ENCODE results near the gene SH2D1A.
A peak's percentile ranks its signal among the peaks of the same experiment; 100 is the strongest.
"Not testable (repeated sequence)": the region's sequence is repeated elsewhere in the genome, so short reads cannot be mapped to it uniquely, and the experiment has no call there.

SH2D1A gene

DNA sequence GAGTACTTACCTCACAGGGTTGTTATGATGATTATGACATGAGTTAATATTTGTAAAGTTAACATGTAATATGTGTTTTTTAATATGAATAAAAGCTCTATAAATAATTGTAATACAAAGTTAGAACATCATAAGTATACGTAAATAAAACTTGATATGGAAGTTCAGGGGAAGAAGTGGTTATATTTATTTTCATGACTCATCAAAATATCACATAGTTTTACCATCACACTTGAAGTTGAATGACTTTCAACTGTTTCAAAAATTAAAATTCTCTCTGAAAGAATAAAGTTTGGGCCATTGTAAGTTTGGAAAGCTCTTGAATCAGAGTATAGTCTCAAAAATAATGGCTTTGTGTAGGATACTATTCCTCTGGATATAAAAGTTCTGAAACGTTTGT lies 8.3 kb downstream of the SH2D1A start:
- no peak for DNase-seq (ENCODE audit: low spot score)

DNA sequence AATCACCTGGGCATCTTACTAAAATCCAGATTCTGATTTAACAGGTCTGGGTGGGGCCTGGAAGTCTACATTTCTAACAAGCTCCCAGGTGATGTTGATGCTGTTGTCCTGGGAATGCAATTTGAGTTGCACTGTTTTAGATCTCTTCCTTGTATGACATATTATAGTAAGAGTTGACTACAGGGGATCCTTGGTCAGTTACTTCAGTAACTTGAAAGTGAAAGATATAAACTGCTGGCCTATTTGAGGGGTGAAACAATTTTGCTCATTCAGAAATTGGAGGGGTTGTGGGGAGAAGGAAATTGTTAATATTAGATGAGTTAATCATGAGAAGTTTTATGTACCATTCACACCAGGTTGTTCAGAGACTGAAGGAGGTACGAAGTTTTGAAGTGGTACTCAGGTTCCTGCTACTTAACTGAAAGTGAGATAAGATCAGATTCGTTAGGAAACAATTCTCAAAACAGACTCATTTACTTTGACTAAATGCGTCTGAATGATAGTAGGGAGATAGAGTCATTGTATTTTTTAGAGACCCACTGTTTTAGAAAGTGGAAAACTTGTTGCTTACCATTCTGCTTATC lies 12.5 kb downstream of the SH2D1A start:
- DNase-seq (ENCODE audit: low spot score): peak; percentile 26

- no peak for DNase-seq (ENCODE audit: low spot score)
Measured at GRCh38 chrX:124362072-124362471, 15.7 kb downstream of the SH2D1A start.

GRCh38 chrX:124362761-124363160 lies 16.4 kb downstream of the SH2D1A start:
- DNase-seq (ENCODE audit: low spot score): no peak

GRCh38 chrX:124369722-124370121 lies 23.4 kb downstream of the SH2D1A start:
- DNase-seq (ENCODE audit: low spot score): no peak

GRCh38 chrX:124373348-124373747 lies 27.0 kb downstream of the SH2D1A start:
- DNase-seq (ENCODE audit: low spot score): no peak

GRCh38 chrX:124378643-124379042 lies 32.3 kb downstream of the SH2D1A start:
- DNase-seq (ENCODE audit: low spot score): no peak

- no peak for DNase-seq (ENCODE audit: low spot score)
Measured at GRCh38 chrX:124383354-124383753, 37.0 kb downstream of the SH2D1A start.

GRCh38 chrX:124386401-124386800 lies 40.0 kb downstream of the SH2D1A start:
- DNase-seq (ENCODE audit: low spot score): no peak

GRCh38 chrX:124388562-124388961 lies 42.2 kb downstream of the SH2D1A start:
- DNase-seq (ENCODE audit: low spot score): peak; percentile 68

DNA sequence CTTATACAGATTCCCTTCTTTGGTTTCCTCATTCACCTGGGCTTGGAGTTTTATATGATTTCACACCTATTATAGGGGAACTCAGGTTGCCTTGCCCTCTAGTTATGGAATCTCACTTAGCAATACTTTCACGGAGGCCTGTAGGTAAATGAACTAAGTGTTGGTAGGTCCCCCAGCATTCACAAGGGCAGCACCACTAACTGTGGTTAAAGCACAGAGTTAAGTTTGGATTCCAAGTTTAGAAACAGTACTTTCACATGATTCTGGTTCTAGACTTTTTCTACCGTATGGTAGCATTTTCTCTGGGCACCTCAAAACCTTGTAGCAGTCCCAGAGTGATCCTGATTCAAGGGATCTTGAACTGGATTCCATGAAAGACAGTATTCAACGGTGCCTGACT lies 46.4 kb downstream of the SH2D1A start:
- DNase-seq (ENCODE audit: low spot score): no peak

DNA sequence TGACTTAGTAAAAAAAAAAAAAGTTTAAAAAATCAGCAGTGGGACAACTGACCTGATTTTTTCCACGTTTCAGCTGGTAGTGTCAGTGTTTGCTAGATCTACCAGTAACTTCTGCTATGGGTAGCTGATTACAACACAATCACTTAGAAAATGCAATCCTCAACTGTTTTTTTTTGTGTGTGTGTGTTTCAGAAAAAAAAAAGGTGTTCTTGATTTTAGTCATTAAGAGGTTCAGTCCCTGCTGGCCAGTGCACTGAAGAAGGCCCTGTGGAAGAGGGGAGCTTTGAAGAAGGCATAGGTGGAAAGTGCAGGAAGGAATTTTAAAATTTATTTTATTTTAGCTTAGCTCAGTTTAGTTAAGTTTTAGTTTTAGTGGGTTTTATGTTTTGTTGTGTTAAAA lies 46.9 kb downstream of the SH2D1A start:
- no peak for DNase-seq (ENCODE audit: low spot score)

- no peak for DNase-seq (ENCODE audit: low spot score)
Measured at GRCh38 chrX:124393659-124394058, 47.3 kb downstream of the SH2D1A start.

DNA sequence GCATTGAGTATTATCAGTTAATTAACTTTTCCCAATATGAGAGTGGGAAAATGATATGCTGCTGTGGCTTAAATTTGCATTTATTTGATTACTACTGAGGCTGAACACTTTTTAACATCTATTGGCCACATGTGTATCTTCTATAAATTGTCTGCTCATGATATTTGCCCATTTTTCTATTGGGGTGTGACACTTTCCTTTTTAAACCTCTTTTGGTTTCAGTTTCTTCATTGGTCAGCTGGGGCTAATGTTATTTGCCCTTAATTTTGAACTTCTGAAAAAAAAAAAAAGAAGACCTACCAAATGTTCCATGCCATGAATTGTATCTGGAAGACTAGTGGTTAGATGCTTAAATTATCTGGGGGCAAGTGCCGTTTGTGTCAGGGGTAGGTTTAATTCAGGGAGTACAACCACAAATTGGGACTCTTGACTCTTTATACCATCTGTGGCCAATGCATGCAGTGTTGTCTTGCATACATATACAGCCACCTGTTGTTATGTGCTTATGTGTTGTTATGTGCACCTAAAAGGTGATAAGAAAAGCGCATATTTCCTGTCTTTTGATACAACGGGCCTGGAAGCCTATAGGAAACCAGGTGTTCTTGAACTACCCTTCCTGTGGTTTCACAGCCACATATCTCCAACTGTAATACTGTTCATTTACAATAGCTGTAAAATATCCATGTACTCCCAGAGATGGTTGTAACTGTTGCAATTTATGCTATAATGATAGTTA lies 49.0 kb downstream of the SH2D1A start:
- peak; percentile 27 for DNase-seq (ENCODE audit: low spot score)

GRCh38 chrX:124401696-124402095 lies 55.3 kb downstream of the SH2D1A start:
- DNase-seq (ENCODE audit: low spot score): no peak

GRCh38 chrX:124405868-124406267 lies 59.5 kb downstream of the SH2D1A start:
- no peak for DNase-seq (ENCODE audit: low spot score)

- DNase-seq (ENCODE audit: low spot score): peak; percentile 56
Measured at GRCh38 chrX:124406294-124407014, 60.1 kb downstream of the SH2D1A start.

DNA sequence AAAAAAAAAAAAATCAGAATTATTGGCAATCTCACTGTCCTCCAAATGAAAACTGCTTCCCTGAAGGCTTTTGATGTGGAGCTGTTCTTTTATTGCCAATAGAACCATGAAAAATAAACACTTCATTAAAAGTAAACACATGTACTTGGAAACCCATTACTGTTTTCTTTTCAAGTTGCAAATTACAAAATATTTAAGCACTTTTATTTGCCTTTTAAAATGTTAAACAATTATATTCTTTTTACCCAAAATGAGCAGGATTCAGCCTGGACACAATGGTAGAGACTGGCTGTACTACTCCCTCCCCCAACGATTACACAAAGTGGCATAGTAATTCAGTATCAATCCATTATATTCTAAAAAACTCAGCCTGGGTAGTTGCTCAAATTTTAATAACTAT lies 60.9 kb downstream of the SH2D1A start:
- DNase-seq (ENCODE audit: low spot score): no peak

- not testable (repeated sequence) for DNase-seq (ENCODE audit: low spot score)
Measured at GRCh38 chrX:124408380-124408779, 62.0 kb downstream of the SH2D1A start.

- no peak for DNase-seq (ENCODE audit: low spot score)
Measured at GRCh38 chrX:124413244-124413643, 66.9 kb downstream of the SH2D1A start.

- no peak for DNase-seq (ENCODE audit: low spot score)
Measured at GRCh38 chrX:124414281-124414680, 67.9 kb downstream of the SH2D1A start.

DNA sequence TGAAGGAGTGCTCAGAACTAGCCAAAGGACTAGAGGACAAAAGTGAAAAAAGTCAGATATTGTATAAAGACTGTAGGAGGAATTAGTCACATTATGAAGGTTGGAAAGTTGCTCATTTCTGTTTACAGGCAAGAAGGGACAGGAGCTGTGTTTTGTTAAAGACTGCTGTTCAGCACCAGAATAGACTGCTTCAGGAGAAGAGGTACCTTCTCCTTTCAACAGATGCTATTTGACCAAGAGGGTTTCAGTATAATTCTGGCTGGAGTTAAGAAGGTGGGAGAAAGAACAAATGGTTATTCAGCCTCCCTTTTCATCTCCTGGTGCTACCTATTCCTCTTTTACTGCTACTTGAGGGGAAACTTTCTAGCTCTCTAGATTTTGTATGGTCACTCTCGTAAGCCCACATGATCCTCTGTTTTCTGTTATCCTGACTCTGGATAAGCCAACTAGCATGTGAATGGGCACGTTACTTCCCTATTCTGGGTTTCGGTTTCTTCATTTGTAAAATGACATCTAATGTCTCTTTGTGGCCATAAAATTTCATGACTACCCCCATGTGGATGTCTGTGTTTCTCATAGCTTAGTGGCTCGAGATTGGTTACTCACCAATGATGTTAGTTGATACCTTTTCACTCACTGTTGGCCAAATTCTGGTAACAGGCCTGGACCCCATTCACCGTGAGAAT lies 68.9 kb downstream of the SH2D1A start:
- no peak for DNase-seq (ENCODE audit: low spot score)
